Stomach (tissue), 4 donors: ENCODE data around the gene PAGR1.

ENCODE experiments used
- CTCF ChIP-seq, 7 experiments: fragments of 450-650 bp in 4 of 7; fragments of 200-600 bp in 3 of 7; sonication (generic) in 3 of 7; IDR thresholded peaks; one replicate each; pipeline ENCODE4 v1.5.1; 2016 to 2019; ENCODE audit warnings: antibody characterized with exemption in 7 of 7, control low read depth in 2 of 7, mild to moderate bottlenecking in 1 of 7
- POLR2A ChIP-seq, 4 donors: fragments of 450-650 bp; IDR thresholded peaks; one replicate each; pipeline ENCODE4 v1.6.1; 2016; ENCODE audit warnings: antibody characterized with exemption in 4 of 4, control low read depth in 2 of 4, mild to moderate bottlenecking in 1 of 4, moderate library complexity in 1 of 4

- TF ChIP-seq CTCF (IDR thresholded peaks at IDR 0.05) (peak in 5 of 7 experiments; percentile 66 to 95 (median 77)), POLR2A (IDR thresholded peaks at IDR 0.05) (no peak)
Observed at GRCh38 chr16:29848420-29849297, 32.7 kb downstream of the PAGR1 start.
